ENCODE measurements around the gene SCN2B.

- no peak for TF ChIP-seq CTCF (IDR thresholded peaks at IDR 0.05)
- no peak for TF ChIP-seq POLR2A (IDR thresholded peaks at IDR 0.05)
These were observed 40.7 kb downstream of the SCN2B start for GRCh38 chr11:118135796-118136165.

All from uterus (tissue), 2 donors.